ENCODE data around the gene STK32B. TPM values are rescaled to one million over a fixed set of nuclear protein-coding genes. Genes with fewer than 3 reads are reported as not detected.

Gene STK32B
- total and polyA plus RNA-seq, 2 of the 8 experiments (the other 6 are each of a cell fraction or from before 2014, with no cell fraction given), result 2.3 to 2.5 TPM

DNA sequence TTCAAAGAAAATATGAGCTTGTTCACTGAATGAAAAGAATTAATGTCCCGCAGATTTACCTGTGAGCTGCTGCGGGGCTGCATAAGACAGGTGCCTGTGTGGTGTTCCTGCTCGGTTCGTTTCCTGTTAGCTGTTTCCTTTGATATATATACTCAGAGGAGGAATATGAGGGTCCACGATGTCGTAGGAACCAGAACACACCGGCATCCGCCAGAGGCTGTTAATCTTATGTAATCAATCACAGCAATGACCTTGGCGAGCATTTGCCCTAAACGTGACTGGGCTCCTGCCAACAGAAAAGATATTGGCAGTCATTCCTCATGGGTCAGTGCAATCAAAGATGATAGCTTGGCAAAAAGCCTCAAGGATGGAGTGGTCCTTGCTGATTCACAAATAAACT, 396.9 kb downstream of the STK32B start:
- no peak overlapping the region for H4K5ac ChIP-seq (ENCODE audit: insufficient read length, low read depth, low read length)
- CTCF ChIA-PET (ENCODE audit: partially characterized antibody), result interaction anchor here (1.4 to 5.5 kb wide), 3 partner anchors 11 to 48 kb away, joined by 3 to 40 read pairs (median 4); no protein-coding TSS in a partner anchor
- no peaks in the 10 kb centered on the region for H4K20me1 ChIP-seq (replicated peaks in 1 of 2; ENCODE audit: control insufficient read depth in 1 of 2, insufficient read depth in 2 of 2, low read length in 2 of 2)
- H3K27me3 ChIP-seq (replicated peaks in 1 of 4; ENCODE audit: control insufficient read depth in 3 of 4, extremely low read depth in 1 of 4, insufficient read depth in 3 of 4, low read length in 3 of 4), result no peaks in the 10 kb centered on the region
- no peaks in the 10 kb centered on the region for H3K36me3 ChIP-seq (ENCODE audit: control insufficient read depth in 2 of 4, insufficient read depth in 4 of 4, low read length in 3 of 4)
- no peaks in the 10 kb centered on the region for H3K23me2 ChIP-seq (ENCODE audit: low read depth, low read length)
- H2BK20ac ChIP-seq (ENCODE audit: low read length), result no peak overlapping the region
- no peak overlapping the region for H4K91ac ChIP-seq (replicated peaks; ENCODE audit: insufficient read length, low read length)
- DNase-seq (ENCODE audit: low read depth in 1 of 2, low spot score in 2 of 2) (no peak), FAIRE-seq (no peak)
- no peaks in the 10 kb centered on the region; a peak in 1 of 4 replicates for H3K9me3 ChIP-seq (ENCODE audit: insufficient read depth in 2 of 2, low read depth in 1 of 2, low read length in 1 of 2)
- H3K4me1 ChIP-seq (replicated peaks in 1 of 4; ENCODE audit: control insufficient read depth in 3 of 4, insufficient read depth in 4 of 4, low read length in 3 of 4), result no peaks in the 10 kb centered on the region
- H2BK120ac ChIP-seq (replicated peaks; ENCODE audit: low read depth, low read length), result no peak overlapping the region
- no peaks in the 10 kb centered on the region for H3K79me1 ChIP-seq (ENCODE audit: low read depth, low read length)
- no peak overlapping the region for H3K56ac ChIP-seq (replicated peaks; ENCODE audit: insufficient read length, low read depth, low read length)
- no peak overlapping the region for H3K4ac ChIP-seq (replicated peaks; ENCODE audit: insufficient read length, low read depth, low read length)
- no peak overlapping the region for H3K23ac ChIP-seq (ENCODE audit: insufficient read length)
- no peak overlapping the region for H2AFZ ChIP-seq (ENCODE audit: low read length)
- no peak for TF ChIP-seq PHF8 (conservative IDR thresholded peaks at IDR 0.05; ENCODE audit: low read depth, low read length)
- no peak for TF ChIP-seq RFX5 (IDR thresholded peaks at IDR 0.05; ENCODE audit: borderline replicate concordance, low read depth, low read length)
- TF ChIP-seq SP1 (IDR thresholded peaks at IDR 0.05; ENCODE audit: low read depth, low read length), result no peak
- TF ChIP-seq SP2 (IDR thresholded peaks at IDR 0.05; ENCODE audit: low read length), result no peak
- TF ChIP-seq KDM5A (IDR thresholded peaks at IDR 0.05; ENCODE audit: low read length), result no peak
- TF ChIP-seq CBX8 (IDR thresholded peaks at IDR 0.05; ENCODE audit: borderline replicate concordance, low read depth, low read length), result no peak
- no peak for TF ChIP-seq MAFK (IDR thresholded peaks at IDR 0.05; ENCODE audit: low read depth, low read length)
- TF ChIP-seq EGR1 (IDR thresholded peaks at IDR 0.05; ENCODE audit: borderline replicate concordance, low read depth, low read length), result no peak
- no peak for TF ChIP-seq NANOG (IDR thresholded peaks at IDR 0.05; ENCODE audit: insufficient read depth, low read depth, low read length, poor library complexity, severe bottlenecking)
- TF ChIP-seq, protein P1, sequence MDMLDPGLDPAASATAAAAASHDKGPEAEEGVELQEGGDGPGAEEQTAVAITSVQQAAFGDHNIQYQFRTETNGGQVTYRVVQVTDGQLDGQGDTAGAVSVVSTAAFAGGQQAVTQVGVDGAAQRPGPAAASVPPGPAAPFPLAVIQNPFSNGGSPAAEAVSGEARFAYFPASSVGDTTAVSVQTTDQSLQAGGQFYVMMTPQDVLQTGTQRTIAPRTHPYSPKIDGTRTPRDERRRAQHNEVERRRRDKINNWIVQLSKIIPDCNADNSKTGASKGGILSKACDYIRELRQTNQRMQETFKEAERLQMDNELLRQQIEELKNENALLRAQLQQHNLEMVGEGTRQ (IDR thresholded peaks at IDR 0.05; ENCODE audit: low read length), result no peak
- WGBS, 2 experiments (ENCODE audit: extremely low coverage in 1 of 2, insufficient coverage in 1 of 2, insufficient read length in 1 of 2, insufficient replicate concordance in 2 of 2, low coverage in 1 of 2, low lambda C conversion rate in 2 of 2, missing lambda C conversion rate in 1 of 2), result 90% methylated on average over 10 of the region's 10 CpGs; no CpG with 5 or more reads in 1 of the 2 experiments
- no peak overlapping the region for H2AK5ac ChIP-seq (ENCODE audit: low read depth, low read length)
- no peak overlapping the region for H3K4me2 ChIP-seq (ENCODE audit: insufficient read depth in 1 of 2, low read depth in 2 of 2, low read length in 2 of 2)
- no peak overlapping the region for H3K14ac ChIP-seq (ENCODE audit: insufficient read length)
- H2BK5ac ChIP-seq (ENCODE audit: low read depth, low read length), result no peak overlapping the region
- no peak overlapping the region for H3K4me3 ChIP-seq (ENCODE audit: extremely low read depth in 1 of 4, insufficient read depth in 2 of 4, low read depth in 3 of 4, low read length in 4 of 4)
- H3K27ac ChIP-seq (ENCODE audit: low read depth, low read length), result no peak overlapping the region
- no peak overlapping the region for H2BK12ac ChIP-seq (ENCODE audit: low read depth, low read length)
- no peak overlapping the region for H4K8ac ChIP-seq (ENCODE audit: extremely low read depth, insufficient read depth, low read length)
- POLR2A ChIA-PET (ENCODE audit: partially characterized antibody), result interaction anchor here (1.4 kb wide), 1 partner anchor 11 kb away, joined by 3 read pairs; no protein-coding TSS in a partner anchor
- H3K9ac ChIP-seq (replicated peaks in 1 of 4; ENCODE audit: extremely low read depth in 1 of 4, low read depth in 3 of 4, low read length in 3 of 4), result no peak overlapping the region
- H3K18ac ChIP-seq (ENCODE audit: extremely low read depth, low read length), result no peak overlapping the region
- H2BK15ac ChIP-seq (ENCODE audit: low read length), result no peak overlapping the region
- no peaks in the 10 kb centered on the region for H3K79me2 ChIP-seq (ENCODE audit: control insufficient read depth in 1 of 2, insufficient read depth in 2 of 2, low read length in 2 of 2)

Measured in H1 (cell line).